Posterior cingulate gyrus (tissue), 11 donors: ENCODE measurements around the gene DMXL1.

Source experiments
- DNase-seq, 10 donors: peaks; one replicate each; pipeline versions ENCODE4 v3.0.0 to v3.0.0-alpha.2; 2020 to 2021; ENCODE audit warnings: mixed read lengths in 3 of 10
- intact Hi-C: fragments of 100-400 bp; cut with DNase I; formaldehyde crosslinking; loops from one replicate; pipeline ENCODE4 v1.15.1; 2023

The DMXL1 gene

DNA sequence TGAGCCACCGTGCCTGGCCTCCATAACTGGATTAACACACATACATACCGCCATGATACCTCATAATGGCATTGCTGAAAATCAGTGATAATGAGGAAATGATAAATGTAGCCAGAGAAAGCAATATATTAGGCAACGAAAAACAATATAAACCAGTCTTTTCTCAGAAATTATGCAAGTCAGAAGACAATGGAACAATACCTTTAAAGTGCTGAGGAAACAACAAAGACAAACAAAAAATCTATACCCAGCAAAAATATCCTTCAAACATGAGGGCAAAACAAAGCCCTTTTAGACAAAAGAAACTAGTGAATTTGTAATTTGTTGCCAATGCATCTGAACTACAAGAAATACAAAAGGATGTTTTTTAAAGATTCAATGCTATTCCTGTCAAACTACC is 186.7 kb downstream of the DMXL1 start:
- DNase-seq = no peak
- intact Hi-C loops = no loop called here

DNA sequence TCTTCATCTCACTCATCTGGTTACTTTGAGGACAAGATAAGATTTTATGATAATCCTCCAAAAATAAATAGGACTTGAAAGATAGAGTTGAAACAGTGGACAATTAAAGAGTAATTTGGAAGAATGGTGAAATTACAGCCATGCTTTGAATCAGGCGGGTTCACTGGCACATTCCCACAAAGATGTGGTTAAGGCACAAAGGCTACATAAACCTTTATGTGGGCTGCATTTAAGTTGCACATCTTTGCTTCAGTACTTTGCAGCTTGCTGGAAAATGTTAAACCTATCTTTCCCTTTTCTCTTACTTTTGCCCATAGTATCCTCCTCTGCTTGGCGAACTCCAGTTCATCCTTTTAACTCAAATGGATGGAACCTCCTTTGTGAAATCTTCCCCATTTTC is 192.8 kb downstream of the DMXL1 start:
- intact Hi-C loops = no loop called here
- DNase-seq = no peak

DNA sequence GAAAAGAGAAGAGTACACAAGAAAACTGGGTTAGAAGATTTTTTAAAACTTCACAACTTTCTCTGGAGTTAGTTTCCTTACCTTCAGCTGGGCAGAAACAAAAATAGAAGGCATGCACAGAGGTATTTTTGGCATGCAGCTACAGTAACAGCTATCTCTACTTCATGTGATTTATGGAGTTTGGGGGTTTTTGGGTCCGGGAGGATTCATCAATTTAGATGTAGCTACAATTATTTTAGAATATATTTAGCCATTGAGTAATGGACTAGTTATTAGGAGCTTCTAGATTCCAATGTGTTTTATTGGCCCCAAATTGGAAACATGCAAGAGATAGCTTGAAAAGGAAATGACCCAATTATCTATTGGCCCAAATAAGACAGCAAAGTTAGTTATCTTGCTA is 193.3 kb downstream of the DMXL1 start:
- no peak for DNase-seq
- intact Hi-C loops = no loop called here

DNA sequence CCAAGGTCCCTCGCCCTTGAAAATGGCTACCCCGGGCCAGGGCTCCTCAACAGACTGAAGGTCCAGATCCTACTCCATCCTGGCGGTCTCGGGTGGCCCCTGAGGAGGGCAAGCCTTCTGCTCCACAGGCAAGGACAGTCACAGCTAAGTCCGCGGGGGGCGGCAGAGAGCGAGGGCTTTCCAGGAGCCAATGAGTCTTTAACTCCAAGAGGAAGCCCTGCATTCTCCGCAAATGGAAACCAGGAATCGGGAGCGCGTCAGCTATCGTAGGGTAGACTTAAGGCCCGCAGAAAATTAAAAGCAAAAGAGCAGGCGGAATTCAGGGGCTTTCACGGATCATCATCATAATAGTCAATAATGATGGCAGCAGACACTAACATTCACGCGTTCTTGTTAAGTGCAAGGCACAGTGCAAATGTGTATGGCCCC is 197.1 kb downstream of the DMXL1 start:
- DNase-seq = peak; percentile 73 to 98 (median 88)
- intact Hi-C loops = loop anchor here (2.0 to 5.0 kb wide), 2 partner anchors 144 to 197 kb away; partner anchors contain the start of gene DMXL1

DNA sequence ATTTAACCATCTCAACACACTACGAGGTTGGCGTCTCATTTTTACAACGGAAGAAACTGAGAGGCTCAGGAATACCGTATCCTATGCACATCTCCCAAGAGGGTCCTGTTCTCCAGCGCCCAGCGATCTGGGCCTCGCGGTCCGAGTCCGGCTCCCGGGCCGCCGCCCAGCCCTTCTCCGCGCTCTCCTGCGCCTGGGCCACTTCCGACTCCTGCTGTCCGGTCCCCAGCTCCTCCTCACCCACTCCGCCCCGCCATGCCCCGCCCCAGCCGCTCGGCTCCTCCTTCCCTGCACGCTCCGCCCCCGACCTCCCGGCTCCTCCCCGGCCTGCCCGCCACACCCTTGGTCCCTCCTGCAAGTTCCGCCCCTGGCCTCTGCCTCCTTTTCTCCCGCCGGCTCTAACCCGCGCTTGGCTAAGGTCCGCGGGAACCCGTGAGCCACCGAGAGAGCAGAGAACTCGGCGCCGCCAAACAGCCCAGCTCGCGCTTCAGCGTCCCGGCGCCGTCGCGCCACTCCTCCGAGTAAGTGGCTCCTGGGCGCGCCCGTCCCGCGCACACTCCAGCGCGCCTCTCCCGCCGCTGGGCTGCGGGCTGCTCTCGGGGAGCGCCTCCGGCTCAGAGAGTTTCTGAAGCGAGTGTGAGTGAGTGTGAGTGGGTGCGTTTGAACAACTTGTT is 197.6 kb downstream of the DMXL1 start:
- intact Hi-C loops = loop anchor here (2.0 to 5.0 kb wide), 2 partner anchors 144 to 198 kb away; partner anchors contain the start of gene DMXL1
- peak; percentile 89 to 100 (median 94) for DNase-seq

DNA sequence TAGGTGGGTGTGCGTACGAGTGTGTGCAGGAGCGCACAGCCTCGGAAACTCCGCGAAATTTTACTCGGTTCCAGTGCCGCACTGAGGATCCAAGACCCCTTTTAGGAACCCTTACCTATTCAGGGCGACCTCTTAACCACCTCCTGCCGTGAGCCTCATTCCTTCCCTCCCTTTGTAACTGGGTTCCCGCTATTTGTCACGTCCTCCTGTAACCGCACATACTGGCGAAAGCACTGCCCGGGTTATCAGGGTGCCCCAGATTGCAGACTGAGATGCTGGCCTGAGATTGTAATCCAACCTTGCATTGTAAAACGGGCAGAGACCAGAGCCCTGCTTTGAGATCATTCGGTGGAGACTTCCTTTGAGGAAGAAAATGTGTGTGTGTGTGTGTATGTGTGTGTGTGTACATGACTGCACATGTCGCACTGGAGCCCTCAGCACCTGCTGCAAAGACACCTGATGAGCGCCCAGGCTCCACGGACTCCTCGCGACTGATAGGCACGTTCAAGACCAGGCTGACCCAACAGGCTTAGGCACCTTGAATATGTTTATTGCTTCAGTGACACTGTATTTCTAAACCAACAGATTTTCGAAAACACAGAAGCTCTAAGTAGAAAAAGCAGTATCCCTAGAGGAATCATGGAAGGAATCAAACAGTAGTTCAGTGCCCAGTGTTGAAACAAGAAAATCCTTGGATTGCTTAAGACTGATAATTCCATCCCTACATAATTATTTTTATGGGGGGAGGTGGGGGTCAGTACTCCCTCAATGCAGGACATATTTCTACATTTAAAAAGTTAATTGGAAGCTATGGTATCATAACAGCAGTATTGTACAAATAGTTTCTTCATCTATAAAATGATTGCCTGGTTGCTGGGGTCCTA is 198.4 kb downstream of the DMXL1 start:
- intact Hi-C loops = loop anchor here (2.0 to 5.0 kb wide), 2 partner anchors 143 to 199 kb away; partner anchors contain the start of gene DMXL1
- DNase-seq = peak in 2 of 10 donors; percentile 48 to 81

DNA sequence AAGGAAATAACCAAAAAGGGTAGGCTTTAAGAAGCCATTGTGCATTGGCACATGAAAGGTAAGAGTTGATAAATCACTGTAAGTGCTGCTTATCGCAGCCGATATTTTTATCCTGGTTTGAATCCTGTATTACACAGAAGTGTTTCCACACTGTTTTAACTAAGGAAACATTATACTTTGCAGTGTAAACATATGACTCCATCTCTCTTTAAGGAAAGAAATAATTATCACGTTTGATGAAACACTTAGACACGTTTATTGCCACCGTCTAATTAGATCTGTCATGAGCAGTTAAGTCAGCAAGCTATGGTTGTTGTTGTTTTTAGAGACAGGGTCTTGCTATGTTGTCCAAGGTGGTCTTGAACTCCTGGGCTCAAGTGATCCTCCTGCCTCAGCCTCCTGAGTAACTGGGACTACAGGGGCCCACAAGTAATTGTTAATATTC is 199.3 kb downstream of the DMXL1 start:
- no peak for DNase-seq
- intact Hi-C loops = no loop called here

DNA sequence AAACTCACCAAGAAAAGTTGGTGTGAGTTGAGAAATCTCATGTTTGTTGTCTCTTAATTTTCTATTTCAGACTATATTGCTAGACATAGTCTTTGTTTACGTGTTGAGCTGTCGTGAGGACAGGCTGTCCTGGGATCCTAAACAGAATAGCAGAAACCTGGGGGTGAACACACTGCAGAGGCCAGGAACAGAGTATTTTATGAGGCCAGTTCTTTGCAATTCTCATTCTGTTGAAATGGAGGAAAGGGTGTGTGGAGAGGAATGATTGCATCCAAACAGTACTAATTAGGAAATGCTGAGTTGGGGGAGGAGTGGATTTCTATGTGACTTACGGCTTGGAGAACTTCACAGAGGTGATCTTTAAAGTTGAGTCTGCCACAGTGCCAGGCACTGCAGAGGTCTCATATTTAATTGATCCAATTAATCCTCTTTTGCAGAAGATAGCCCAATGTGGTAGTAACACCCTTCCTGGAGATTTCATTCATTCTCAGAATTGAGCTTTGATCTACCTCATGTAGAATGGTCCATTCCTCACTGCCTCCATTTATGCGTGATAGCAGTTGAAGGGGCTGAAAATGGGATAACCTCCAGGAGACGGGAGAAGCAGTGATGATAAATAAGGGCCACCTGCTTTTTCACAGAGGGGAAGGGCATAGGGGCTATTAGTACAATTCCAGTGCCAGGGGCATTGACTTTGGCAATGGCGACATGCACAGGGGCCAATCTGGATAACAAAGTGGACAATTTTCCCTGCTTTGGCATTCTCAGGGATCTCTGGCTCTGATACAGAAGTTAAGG is 200.3 kb downstream of the DMXL1 start:
- no peak for DNase-seq
- intact Hi-C loops = no loop called here

DNA sequence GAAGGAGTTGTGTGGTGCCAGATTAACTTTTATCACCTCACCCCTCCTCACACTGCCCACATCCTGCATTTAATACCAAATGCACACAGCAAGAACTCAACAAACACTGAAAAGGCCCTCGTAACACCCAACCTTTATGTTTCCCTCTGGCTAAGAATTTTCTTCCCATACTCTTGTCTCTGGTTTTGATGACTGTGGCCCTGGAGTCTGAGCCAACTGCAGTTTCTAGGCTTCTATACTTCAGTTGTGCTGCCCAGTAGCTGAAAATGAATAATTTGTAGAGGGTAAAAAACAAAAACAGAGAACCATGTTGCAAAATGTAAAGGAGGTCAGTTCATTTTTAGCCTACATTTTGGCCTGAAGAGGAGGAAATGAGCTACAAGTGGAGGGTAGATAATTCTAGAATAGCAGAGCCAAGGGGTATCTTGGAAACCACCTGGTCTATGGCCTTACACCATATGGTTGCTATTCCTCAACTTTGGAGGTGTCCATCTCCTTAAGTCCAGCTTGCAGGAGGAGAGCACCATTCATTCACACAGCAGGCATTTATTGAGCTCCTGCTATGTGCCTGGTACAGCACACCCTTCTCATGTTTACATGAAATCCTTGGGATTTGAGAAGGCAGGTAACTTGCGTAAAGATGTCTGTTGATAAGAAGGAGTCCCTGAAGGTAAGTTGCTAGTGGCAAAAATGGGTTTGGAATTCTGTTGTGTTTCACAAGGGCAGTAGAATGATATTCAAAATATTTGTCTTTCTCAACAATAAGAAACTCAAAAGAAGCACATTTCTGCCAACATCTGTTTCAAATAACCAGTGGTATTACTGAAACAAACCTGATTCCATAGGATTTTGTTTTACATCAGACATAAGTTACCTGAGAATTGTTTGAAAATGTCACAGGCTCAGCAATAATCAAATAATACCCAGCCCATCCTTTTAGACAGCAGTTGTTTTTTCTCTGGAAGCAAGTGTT is 201.2 kb downstream of the DMXL1 start:
- DNase-seq = no peak
- intact Hi-C loops = no loop called here

DNA sequence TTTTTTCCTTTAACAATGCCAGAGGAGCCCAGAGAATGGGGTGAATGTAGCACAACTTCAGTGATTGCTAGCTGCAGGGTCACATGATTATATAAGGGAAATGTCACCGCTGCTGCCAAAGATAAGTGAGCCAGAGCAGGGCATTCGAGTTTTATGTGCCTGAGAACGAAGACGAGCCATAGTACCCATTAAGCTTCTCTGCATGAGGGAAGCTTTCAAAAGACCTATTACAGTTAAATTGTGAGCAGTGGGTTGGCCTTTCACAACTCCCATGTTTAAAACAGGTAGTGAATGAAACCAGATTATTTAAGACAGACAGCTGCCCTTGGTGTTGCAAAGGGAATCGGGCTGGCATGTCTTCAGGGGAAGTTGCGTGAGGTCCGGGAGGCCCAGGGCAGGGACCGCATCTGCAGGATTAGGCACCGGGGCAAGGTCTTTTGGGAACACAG is 202.5 kb downstream of the DMXL1 start:
- DNase-seq = peak in 2 of 10 donors; percentile 69 to 84

DNA sequence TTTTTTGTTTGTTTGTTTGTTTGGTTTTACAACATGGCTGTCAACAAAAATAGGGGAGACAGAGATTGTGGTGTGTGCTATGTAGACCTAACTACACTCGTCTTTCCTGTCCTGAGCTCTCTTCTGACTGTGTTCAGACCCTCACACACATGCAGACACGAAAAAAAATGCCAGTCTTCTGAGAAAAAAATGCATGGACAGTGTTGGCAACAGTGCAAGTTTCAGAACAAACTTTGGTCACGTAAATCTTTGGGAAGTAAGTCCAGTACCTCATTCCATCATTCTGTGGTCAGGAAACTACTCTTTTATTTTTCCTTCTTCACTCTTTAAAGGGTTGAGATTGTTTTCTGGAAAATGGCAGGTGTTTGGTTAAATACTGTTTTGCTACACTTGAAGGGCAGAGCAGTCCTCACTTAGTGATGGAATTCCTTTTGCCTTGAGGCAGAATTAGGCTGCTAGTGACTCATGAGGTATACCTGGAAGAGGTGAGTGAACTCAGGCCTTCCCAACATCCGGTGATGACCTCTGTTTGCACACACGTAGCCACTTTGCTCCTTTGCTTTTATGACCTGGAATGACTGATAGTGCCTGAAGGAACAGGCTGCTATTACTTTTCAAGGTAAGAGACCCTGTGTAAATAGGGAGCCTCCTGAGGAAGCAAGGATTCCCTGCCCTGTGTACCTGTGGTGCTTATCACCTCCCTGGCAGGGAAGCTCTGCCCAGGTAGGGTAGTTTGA is 203.3 kb downstream of the DMXL1 start:
- intact Hi-C loops = no loop called here
- DNase-seq = no peak

More for the DNA sequence above, 202.5 kb downstream of the DMXL1 start:
- intact Hi-C loops = no loop called here

DNA sequence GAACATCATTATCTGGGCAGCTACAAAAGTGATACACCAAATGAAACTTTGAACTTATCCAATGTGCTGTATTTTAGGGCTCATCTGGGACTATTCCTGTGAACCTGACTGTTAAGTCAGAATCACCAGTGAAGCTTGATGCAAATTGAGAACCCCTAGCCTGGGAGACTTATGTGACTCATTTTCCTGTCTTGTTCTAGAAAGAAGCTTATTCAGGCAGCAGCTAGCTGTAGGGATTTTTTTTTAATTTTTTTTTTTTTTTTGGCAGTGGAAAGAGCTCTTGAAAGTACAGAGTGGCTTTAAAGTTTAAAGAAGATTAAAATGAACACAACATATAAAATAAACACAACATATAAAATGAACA is 203.9 kb downstream of the DMXL1 start:
- no peak for DNase-seq
- intact Hi-C loops = no loop called here

DNA sequence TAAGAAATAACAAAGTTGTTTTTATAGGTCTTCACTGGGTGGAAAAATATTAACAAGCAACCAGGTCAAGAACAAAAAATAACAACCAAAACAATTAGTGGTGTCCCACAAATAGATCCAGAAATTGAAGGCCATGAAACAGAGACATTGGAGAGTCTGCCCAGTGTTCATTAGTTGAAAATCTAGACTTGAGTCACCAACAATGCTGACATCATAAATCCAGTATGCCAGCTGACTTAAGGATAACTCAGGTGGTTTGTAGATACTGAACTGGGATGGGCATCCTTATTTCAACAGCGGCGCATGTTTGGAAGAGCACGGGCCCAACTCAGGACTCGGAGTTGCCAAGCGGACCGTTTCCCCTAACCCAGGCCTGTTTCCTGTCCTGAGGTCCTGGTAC is 204.3 kb downstream of the DMXL1 start:
- DNase-seq = no peak
- intact Hi-C loops = no loop called here

DNA sequence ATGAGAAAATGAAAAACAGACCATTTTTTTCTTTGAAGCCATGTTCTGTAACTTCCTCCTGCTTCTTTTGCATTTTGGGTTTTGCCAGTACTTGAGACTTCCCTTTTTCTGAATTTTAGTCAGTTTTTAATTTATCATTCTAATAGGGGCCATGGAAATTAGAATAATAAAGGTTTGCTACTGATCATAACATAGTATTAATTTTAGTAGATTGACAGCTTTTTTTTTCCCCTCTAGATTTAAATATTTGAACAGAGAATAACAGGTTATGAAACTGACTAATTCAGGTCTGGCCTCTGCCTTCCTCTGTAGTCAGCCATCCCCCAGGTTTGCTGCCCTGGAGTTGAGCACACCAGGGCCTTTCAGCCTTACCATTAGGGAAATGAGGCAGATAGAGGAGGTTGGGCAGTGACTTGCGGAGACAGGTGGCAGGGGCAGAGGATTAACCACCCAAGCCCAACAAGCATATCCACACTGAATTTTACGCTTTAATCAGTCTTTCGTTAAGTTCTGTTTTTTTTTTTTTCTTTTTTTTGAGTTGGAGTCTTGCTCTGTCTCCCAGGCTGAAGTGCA is 204.8 kb downstream of the DMXL1 start:
- no peak for DNase-seq
- intact Hi-C loops = no loop called here

DNA sequence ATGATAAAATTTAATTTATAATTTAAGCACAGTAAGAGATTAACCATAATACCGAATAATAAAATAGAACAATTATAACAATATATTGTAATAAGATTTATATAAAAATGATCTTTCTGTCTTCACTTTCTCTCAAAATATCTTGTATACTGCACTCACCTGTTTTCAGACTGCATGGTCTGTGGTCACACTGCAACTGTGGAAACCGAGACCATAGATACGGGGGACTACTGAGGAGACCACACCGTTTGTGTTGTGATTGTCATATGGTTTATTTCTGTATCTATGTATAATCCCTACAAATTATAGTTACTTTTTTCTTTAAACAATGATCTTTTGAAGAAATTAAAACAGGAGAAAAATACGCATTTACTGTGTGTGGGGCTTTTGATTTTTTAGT is 206.1 kb downstream of the DMXL1 start:
- intact Hi-C loops = no loop called here
- DNase-seq = no peak

DNA sequence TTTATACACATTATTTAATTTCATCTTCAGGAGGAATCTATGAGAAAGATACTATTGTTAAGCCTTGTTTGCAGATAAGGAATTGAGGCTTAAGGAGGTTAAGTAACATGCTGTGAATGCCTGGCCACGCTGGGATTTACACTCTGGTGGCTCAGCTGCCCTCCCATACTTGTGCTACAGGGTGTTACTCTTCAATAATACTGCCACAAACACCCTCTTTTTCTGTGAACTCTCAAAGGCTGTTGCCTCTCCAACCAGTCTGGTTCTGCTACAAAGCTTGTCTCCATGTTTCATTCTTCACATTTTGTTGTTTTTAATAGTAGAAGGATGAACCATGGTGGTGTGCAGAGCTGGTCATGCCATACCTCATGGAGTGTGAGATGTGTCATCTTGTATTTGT is 208.2 kb downstream of the DMXL1 start:
- DNase-seq = no peak
- intact Hi-C loops = no loop called here

DNA sequence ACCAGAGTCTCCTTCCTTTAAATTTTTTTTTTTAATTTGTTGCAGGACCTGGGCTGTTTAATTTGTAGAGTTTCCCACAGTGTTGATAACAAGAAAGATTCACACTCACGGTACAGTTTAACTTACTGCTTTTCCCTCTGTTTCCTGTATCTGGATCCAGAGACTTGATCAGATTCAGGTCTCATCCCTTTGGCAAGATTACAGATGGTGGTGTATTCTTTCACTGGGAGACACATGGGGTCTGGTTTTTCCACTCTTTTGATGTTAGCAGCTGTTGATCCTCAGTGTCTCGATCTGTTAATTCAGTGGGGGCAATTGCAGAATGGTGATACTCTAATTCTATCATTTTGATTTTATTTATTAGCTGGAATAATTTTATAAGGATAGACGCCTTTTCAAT is 209.5 kb downstream of the DMXL1 start:
- no peak for DNase-seq
- intact Hi-C loops = no loop called here

DNA sequence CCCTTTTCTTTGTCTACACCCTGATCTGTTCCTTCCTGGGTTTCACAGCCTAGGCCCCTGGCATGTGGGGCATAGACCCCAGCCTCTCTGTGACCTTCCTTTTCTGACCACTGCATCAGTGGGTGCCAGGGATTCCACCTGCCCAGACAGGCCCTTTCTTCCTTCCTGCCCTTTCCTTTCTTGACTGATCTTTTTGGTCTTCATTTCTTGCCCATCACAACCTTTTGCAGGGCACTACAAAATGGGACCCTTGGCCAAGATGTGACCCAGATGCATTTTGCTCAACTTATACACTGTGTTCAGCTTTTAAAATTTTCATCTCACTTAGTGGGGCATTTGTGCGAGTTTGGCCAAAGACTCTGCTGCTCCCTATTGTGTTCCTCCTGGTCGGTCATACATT is 211.7 kb downstream of the DMXL1 start:
- no peak for DNase-seq
- intact Hi-C loops = no loop called here

DNA sequence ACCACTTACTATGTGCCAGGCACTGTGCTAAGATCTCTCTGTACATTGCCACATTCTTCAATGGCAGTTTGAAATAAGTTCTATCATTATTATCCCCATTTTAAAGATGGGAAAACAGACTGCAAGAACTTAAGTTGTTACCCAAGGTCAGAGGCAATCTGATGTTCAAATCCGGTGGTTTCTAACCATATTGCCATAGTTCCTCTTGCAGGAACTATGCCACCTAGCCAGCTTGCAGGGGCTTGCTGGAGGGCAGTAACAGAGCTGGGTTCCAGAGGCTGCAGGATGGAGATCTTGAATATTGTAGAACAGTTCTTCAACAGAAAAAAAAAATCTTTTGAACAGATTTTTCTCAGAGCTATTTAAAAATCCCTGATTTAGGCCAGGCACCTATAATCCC is 213.1 kb downstream of the DMXL1 start:
- intact Hi-C loops = no loop called here
- no peak for DNase-seq
